ENCODE results near the gene ADORA1. TPM values are rescaled to one million over a fixed set of nuclear protein-coding genes. Genes with fewer than 3 reads are reported as not detected.

The ADORA1 gene
- total RNA-seq, 4 donors from 2014 or later, result 1.3 to 5.6 TPM; not detected in 2

DNA sequence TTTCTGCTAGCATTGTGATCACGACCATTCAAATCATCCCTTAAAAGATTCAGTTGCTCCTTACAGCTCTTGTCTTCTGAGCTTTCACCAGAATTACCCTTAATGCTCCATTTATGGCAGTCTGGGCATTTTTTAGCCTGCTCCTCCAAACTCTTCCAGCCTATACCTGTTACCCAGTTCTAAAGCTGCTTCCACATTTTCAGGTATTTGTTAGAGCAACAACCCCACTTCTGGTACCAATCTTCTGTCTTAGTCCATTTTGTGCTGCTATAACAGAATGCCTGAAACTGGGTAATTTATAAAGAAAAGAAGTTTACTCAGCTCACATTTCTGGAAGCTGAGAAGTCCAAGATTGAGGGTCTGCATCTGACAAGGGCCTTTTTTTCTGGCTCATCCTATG, 30.9 kb downstream of the ADORA1 start:
- no peak for DNase-seq
- no peaks in the 10 kb centered on the region for H3K27me3 ChIP-seq
- 83 to 84% methylated on average over 1 of the region's 1 CpG for WGBS, 2 donors (ENCODE audit: low coverage in 1 of 2)
- H3K4me1 ChIP-seq, result peaks cover 0 to 9% (median 1%) of the 10 kb centered on the region in 4 donors
- H3K9me3 ChIP-seq, result peaks cover 0 to 5% of the 10 kb centered on the region in 2 donors
- TF ChIP-seq POLR2A (IDR thresholded peaks at IDR 0.05) (no peak), EP300 (IDR thresholded peaks at IDR 0.05; ENCODE audit: low read depth) (no peak), POLR2AphosphoS5 (IDR thresholded peaks at IDR 0.05) (no peak)
- TF ChIP-seq, protein P1, sequence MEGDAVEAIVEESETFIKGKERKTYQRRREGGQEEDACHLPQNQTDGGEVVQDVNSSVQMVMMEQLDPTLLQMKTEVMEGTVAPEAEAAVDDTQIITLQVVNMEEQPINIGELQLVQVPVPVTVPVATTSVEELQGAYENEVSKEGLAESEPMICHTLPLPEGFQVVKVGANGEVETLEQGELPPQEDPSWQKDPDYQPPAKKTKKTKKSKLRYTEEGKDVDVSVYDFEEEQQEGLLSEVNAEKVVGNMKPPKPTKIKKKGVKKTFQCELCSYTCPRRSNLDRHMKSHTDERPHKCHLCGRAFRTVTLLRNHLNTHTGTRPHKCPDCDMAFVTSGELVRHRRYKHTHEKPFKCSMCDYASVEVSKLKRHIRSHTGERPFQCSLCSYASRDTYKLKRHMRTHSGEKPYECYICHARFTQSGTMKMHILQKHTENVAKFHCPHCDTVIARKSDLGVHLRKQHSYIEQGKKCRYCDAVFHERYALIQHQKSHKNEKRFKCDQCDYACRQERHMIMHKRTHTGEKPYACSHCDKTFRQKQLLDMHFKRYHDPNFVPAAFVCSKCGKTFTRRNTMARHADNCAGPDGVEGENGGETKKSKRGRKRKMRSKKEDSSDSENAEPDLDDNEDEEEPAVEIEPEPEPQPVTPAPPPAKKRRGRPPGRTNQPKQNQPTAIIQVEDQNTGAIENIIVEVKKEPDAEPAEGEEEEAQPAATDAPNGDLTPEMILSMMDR (IDR thresholded peaks at IDR 0.05), result no peak
- intact Hi-C loops (cut with DNase I; ENCODE audit: low total_unique reads) (no loop called here), in situ Hi-C loops (cut with MboI; ENCODE audit: low pct_ligation_motif_present in 1 of 4, low pct_unique_long_range_greater_than_20kb in 1 of 4, low sequenced_read_pairs in 3 of 4) (no loop called here)
- H3K27ac ChIP-seq, result no peak overlapping the region
- H3K4me3 ChIP-seq, result no peak overlapping the region
- no peaks in the 10 kb centered on the region for H3K36me3 ChIP-seq

DNA sequence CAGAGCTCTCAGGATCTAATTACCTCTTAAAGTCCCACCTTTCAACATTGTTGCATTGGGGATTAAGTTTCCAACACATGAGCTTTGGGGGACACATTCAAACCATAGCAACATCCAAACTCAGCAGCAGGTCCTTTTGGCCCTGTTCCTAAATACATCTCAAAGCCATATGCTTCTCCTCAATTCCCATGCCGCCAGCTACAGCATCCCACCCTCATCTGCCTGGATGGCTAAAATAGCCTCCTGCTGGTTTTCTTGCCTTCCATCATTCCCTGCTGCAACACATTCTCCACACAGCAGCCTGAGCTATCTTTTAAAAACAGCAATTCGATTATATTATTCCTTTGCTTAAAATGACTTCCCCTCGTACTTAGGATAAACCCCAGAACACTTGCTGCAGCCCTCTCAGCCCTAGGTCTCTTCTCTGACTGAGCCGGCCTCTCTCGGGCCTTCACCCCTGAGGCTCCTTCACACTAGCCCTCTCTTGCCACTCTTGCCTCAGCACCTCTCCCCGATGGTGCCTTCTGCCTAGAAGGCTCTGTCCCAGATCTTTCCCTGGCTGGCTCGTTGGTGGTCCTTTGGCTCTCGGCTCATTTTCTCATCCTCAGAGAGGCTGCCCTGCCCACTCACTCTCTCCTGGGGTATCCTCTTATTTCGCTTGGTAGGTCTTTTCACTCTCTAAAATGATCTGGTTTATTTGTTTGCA, 31.6 kb downstream of the ADORA1 start:
- intact Hi-C loops (cut with DNase I; ENCODE audit: low total_unique reads) (no loop called here), in situ Hi-C loops (cut with MboI; ENCODE audit: low pct_ligation_motif_present in 1 of 4, low pct_unique_long_range_greater_than_20kb in 1 of 4, low sequenced_read_pairs in 3 of 4) (no loop called here)
- H3K9me3 ChIP-seq, result peaks cover 0 to 5% of the 10 kb centered on the region in 2 donors
- WGBS, 2 donors (ENCODE audit: low coverage in 1 of 2), result 87 to 94% methylated on average over 6 to 9 of the region's 9 CpGs
- no peak for DNase-seq
- peaks cover 0 to 9% (median 1%) of the 10 kb centered on the region in 4 donors for H3K4me1 ChIP-seq
- H3K27me3 ChIP-seq, result no peaks in the 10 kb centered on the region
- no peak overlapping the region for H3K4me3 ChIP-seq
- no peak overlapping the region for H3K27ac ChIP-seq
- TF ChIP-seq, protein P1 (IDR thresholded peaks at IDR 0.05), result no peak
- no peak for TF ChIP-seq EP300 (IDR thresholded peaks at IDR 0.05; ENCODE audit: low read depth)
- no peak for TF ChIP-seq POLR2AphosphoS5 (IDR thresholded peaks at IDR 0.05)
- TF ChIP-seq POLR2A (IDR thresholded peaks at IDR 0.05), result no peak
- H3K36me3 ChIP-seq, result no peaks in the 10 kb centered on the region

DNA sequence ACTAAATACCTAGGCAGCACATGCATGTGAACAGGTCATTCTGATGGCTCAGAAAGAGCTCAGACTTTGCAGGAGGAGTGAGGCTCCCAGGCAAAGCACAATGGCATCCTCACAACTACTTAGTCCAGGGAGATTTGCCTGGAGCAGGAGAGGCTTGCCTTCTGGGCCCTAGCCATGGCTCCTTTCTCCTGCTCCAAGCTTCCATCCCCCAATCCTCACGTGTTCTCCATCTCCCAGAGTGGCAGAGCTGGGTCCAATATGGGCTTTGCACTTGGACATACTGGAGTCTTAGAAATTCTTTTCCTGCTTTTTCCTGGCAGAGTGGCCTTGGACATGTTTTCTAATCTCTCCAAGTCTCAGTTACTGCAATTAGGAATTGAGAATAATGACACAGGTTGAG, 32.3 kb downstream of the ADORA1 start:
- H3K9me3 ChIP-seq, result peaks cover 0 to 5% of the 10 kb centered on the region in 2 donors
- H3K27ac ChIP-seq, result no peak overlapping the region
- DNase-seq, result no peak
- no peaks in the 10 kb centered on the region for H3K27me3 ChIP-seq
- in situ Hi-C loops (cut with MboI; ENCODE audit: low pct_ligation_motif_present in 1 of 4, low pct_unique_long_range_greater_than_20kb in 1 of 4, low sequenced_read_pairs in 3 of 4) (no loop called here), intact Hi-C loops (cut with DNase I; ENCODE audit: low total_unique reads) (no loop called here)
- TF ChIP-seq POLR2A (IDR thresholded peaks at IDR 0.05) (no peak), POLR2AphosphoS5 (IDR thresholded peaks at IDR 0.05) (no peak), EP300 (IDR thresholded peaks at IDR 0.05; ENCODE audit: low read depth) (no peak)
- TF ChIP-seq, protein P1 (IDR thresholded peaks at IDR 0.05), result no peak
- WGBS, 2 donors (ENCODE audit: low coverage in 1 of 2), result 62% methylated on average over 1 of the region's 1 CpG; no CpG with 5 or more reads in 1 of the 2 donors
- H3K36me3 ChIP-seq, result no peaks in the 10 kb centered on the region
- peaks cover 0 to 9% (median 1%) of the 10 kb centered on the region in 4 donors for H3K4me1 ChIP-seq
- H3K4me3 ChIP-seq, result no peak overlapping the region

DNA sequence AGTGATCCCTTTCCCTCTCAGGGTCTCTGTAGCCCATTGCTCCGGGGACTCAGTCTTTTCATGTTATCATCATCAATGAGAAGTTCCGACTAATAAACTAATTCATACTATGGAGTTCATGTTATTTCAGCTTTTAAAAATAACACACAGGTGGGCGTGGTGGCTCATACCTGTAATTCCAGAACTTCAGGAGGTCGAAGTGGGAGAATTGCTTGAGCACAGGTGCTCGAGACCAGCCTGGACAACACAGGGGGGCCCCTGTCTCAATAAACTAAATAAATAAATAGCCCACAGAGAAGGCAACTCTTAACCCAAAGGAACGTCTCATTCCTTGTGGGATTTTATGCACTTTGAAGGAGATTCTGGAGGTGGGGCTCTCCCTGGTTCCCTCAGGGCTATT, 33.6 kb downstream of the ADORA1 start:
- DNase-seq, result no peak
- H3K4me3 ChIP-seq, result no peak overlapping the region
- H3K4me1 ChIP-seq, result peaks cover 0 to 3% (median under 1%) of the 10 kb centered on the region in 4 donors
- no peaks in the 10 kb centered on the region for H3K36me3 ChIP-seq
- intact Hi-C loops (cut with DNase I; ENCODE audit: low total_unique reads) (no loop called here), in situ Hi-C loops (cut with MboI; ENCODE audit: low pct_ligation_motif_present in 1 of 4, low pct_unique_long_range_greater_than_20kb in 1 of 4, low sequenced_read_pairs in 3 of 4) (no loop called here)
- TF ChIP-seq EP300 (IDR thresholded peaks at IDR 0.05; ENCODE audit: low read depth), result no peak
- no peak for TF ChIP-seq POLR2A (IDR thresholded peaks at IDR 0.05)
- no peak for TF ChIP-seq POLR2AphosphoS5 (IDR thresholded peaks at IDR 0.05)
- TF ChIP-seq, protein P1 (IDR thresholded peaks at IDR 0.05), result no peak
- H3K27me3 ChIP-seq, result no peaks in the 10 kb centered on the region
- 53 to 71% methylated on average over 5 to 6 of the region's 6 CpGs for WGBS, 2 donors (ENCODE audit: low coverage in 1 of 2)
- no peak overlapping the region for H3K27ac ChIP-seq
- H3K9me3 ChIP-seq, result peaks cover 0 to 5% of the 10 kb centered on the region in 2 donors

All from transverse colon (tissue), 4 donors.